ENCODE results near the gene FCHSD1.
A peak's percentile ranks its signal among the peaks of the same experiment; 100 is the strongest.

The FCHSD1 gene

GRCh38 chr5:141650851-141651727 lies at the start of gene FCHSD1:
FCHSD1 (minus strand) TSS chr5:141651418; CDS start chr5:141651368, 50 bp downstream.
- H3K9me3 ChIP-seq (ENCODE audit: control insufficient read depth, insufficient read depth, low read length): no peaks in the 10 kb centered on the region
- peak within 1 kb of the TSS; percentile 74 for H3K4me2 ChIP-seq (ENCODE audit: low read length)
- H3F3A ChIP-seq (ENCODE audit: control insufficient read depth, insufficient read depth): peaks cover 3% of the 10 kb centered on the region
- H3K27me3 ChIP-seq (ENCODE audit: control insufficient read depth, low read length): no peaks in the 10 kb centered on the region; the same call in 1 of the 2 replicates
- no peak for TF ChIP-seq EZH2phosphoT487 (IDR thresholded peaks at IDR 0.05; ENCODE audit: borderline replicate concordance, low read length)
- TF ChIP-seq CTCF (IDR thresholded peaks at IDR 0.05; ENCODE audit: low read depth, low read length, poor library complexity, severe bottlenecking): peak; percentile 17
- H3K79me2 ChIP-seq (ENCODE audit: control insufficient read depth, low read length): no peaks in the 10 kb centered on the region
- no peak within 1 kb of the TSS for H3K27ac ChIP-seq (ENCODE audit: low read depth, low read length)
- H3K4me3 ChIP-seq (ENCODE audit: low read length): peak within 1 kb of the TSS; percentile 73
- no peaks in the 10 kb centered on the region for H4K20me1 ChIP-seq (ENCODE audit: control insufficient read depth, insufficient read depth, low read depth, low read length)
- no peaks in the 10 kb centered on the region; the same call in 1 of the 2 replicates for H3K36me3 ChIP-seq (ENCODE audit: control insufficient read depth, low read length)
- peaks cover 14% of the 10 kb centered on the region for H3K4me1 ChIP-seq (ENCODE audit: control insufficient read depth, low read length)
- no peaks in the 10 kb centered on the region for H3K9me2 ChIP-seq (replicated peaks; ENCODE audit: control insufficient read depth, low read length)

GRCh38 chr5:141697586-141697985 lies 46.4 kb upstream of the FCHSD1 start:
- Histone ChIP-seq H3K4me2 (ENCODE audit: low read length) (no peak overlapping the region), H3K27me3 (ENCODE audit: control insufficient read depth, low read length) (peaks cover 46% of the 10 kb centered on the region), H3K4me3 (ENCODE audit: low read length) (no peak overlapping the region), H3K9me3 (ENCODE audit: control insufficient read depth, insufficient read depth, low read length) (no peaks in the 10 kb centered on the region), H3K36me3 (ENCODE audit: control insufficient read depth, low read length) (no peaks in the 10 kb centered on the region), H3K4me1 (ENCODE audit: control insufficient read depth, low read length) (peaks cover 22% of the 10 kb centered on the region), H4K20me1 (ENCODE audit: control insufficient read depth, insufficient read depth, low read depth, low read length) (no peaks in the 10 kb centered on the region), H3F3A (ENCODE audit: control insufficient read depth, insufficient read depth) (no peaks in the 10 kb centered on the region), H3K27ac (ENCODE audit: low read depth, low read length) (no peak overlapping the region), H3K79me2 (ENCODE audit: control insufficient read depth, low read length) (no peaks in the 10 kb centered on the region), H3K9me2 (replicated peaks; ENCODE audit: control insufficient read depth, low read length) (no peaks in the 10 kb centered on the region)
- TF ChIP-seq CTCF (IDR thresholded peaks at IDR 0.05; ENCODE audit: low read depth, low read length, poor library complexity, severe bottlenecking): no peak
- no peak for TF ChIP-seq EZH2phosphoT487 (IDR thresholded peaks at IDR 0.05; ENCODE audit: borderline replicate concordance, low read length)

- Histone ChIP-seq H3K36me3 (ENCODE audit: control insufficient read depth, low read length) (no peaks in the 10 kb centered on the region), H3F3A (ENCODE audit: control insufficient read depth, insufficient read depth) (no peaks in the 10 kb centered on the region), H3K27me3 (ENCODE audit: control insufficient read depth, low read length) (peaks cover 41% of the 10 kb centered on the region), H3K4me2 (ENCODE audit: low read length) (no peak overlapping the region), H3K4me1 (ENCODE audit: control insufficient read depth, low read length) (peaks cover 21% of the 10 kb centered on the region), H3K4me3 (ENCODE audit: low read length) (no peak overlapping the region), H3K27ac (ENCODE audit: low read depth, low read length) (no peak overlapping the region), H3K9me2 (replicated peaks; ENCODE audit: control insufficient read depth, low read length) (no peaks in the 10 kb centered on the region), H4K20me1 (ENCODE audit: control insufficient read depth, insufficient read depth, low read depth, low read length) (no peaks in the 10 kb centered on the region), H3K79me2 (ENCODE audit: control insufficient read depth, low read length) (no peaks in the 10 kb centered on the region), H3K9me3 (ENCODE audit: control insufficient read depth, insufficient read depth, low read length) (no peaks in the 10 kb centered on the region)
- no peak for TF ChIP-seq CTCF (IDR thresholded peaks at IDR 0.05; ENCODE audit: low read depth, low read length, poor library complexity, severe bottlenecking)
- TF ChIP-seq EZH2phosphoT487 (IDR thresholded peaks at IDR 0.05; ENCODE audit: borderline replicate concordance, low read length): no peak
Observed at GRCh38 chr5:141696431-141696830, 45.2 kb upstream of the FCHSD1 start.

Data from DOHH2 (cell line).